ENCODE measurements around the gene ZBTB7C.

The ZBTB7C gene

DNA sequence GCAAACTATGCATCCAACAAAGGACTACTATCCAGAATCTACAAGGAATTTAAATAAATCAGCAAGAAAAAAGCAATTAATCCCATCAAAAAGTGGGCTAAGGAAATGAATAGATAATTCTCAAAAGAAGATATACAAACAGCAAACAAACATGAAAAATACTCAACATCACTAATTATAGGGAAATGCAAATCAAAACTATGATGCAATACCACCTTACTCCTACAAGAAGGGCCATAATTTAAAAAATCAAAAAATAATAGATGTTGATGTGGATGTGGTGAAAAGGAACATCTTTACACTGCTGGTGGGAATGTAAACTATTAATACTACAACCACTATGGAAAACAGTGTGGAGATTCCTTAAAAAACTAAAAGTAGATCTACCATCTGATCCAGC, 164.7 kb downstream of the ZBTB7C start:
- DNase-seq: no peak

DNA sequence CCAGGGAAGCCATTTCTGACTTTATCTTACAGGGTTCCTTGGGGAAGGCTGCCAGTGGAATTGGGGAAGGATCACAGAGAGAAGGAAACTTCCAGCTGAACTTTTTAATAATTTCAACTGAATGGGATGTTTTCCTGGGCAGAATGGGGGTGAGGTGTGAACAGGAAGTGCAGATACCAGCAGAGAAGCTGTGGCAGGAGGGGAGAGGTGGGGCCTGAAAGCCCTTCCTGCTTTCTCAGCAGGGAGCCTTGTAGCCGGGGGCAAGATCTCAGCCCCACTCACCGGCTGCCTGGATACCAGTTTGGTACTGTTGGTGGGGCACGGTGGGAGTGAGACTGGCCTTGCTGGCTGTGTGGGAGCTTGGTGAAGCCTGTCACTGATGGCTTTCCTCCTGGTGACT, 170.5 kb downstream of the ZBTB7C start:
- no peak for DNase-seq

DNA sequence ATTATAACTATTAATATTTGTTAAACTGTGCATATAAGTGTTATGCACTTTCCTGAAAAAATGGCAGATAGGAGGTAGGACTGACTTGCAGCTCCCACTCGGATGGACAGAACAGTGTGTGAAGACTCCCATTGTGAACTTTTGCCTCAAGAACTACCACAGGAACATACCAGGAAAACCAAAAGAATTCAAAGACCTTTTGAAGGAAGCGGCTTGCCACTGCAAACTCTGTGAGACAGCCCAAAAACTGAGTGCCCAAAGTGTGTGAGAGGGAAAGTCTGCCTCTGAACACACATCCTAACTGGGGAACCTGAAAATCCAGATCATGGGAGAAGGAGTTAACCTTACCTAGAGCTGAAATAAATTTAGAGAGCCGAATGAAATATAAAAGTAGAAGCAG, 171.0 kb downstream of the ZBTB7C start:
- DNase-seq: no peak

DNA sequence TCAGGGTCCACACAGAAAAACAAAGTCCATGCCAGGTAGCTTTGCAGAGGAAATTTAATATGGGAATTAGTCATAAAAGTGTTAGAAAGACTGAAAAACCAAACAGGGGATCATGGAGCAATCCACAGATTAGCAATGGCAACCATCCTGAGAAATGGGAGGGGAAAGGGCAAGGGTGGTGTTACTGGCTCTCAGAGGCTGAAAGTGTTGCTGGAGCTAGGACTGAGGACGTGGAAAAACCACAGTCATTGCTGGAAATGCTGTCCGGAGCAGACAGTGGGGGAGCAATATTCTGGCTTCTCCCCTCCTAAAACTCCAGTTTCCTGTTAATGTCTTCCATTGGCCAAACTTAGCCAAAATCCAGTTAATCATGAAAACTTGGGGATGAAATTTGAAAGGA, 172.4 kb downstream of the ZBTB7C start:
- no peak for DNase-seq

DNA sequence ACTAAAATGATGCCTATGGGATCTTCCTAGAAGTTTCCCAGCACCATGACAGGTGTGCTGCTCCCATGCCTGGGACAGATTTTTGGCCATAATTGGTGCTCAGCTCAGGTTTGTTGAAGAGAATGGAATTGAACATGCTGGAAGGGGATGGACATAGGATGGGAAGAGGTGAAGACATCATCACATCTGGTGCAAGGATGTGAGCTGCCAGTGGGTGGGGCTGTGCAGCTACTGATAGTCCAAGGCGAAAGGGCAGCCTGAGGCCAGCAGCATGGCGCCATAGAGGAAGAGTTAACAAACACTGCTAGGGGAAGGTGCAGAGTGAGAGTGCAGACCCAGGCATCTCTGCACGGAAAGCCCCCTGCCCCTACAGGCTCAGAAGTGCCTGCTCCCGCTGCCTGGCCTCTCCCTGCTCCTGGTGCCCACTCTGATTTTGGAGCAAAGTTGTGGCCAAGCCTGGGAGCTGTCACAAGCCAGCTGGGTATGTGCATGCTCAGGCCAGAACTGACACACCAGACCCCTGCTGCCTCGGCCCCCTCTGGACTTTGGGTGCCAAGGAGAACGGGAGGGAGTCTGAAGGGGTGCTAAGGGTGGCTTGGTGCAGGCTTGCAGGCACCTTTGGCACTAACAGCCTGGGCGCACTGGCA, 178.6 kb downstream of the ZBTB7C start:
- peak; percentile 73 for DNase-seq

DNA sequence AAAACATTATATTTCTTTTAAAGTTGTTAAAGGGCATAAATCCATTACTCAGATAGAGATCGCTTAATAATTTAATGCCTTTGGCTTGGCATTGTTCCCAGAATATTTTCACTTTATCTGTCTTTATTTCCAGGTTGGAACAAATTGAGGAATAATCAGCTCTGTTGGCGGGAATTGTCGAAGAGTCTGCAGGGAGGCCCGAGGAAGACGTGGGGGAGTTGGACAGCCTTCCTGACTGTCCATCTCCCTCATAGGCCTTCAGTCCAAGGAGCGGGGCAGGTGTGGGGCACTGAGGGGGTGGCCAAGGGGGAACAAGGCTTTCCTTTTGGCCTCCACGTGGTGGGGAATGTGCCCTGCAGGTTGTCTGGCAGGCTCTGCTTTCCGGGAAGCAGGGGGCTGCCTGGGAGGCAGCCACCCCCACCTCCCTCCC, 179.6 kb downstream of the ZBTB7C start:
- no peak for DNase-seq

- DNase-seq: no peak
Observed at GRCh38 chr18:48228841-48229240, 180.3 kb downstream of the ZBTB7C start.

- DNase-seq: no peak
Observed at GRCh38 chr18:48228301-48228715, 180.9 kb downstream of the ZBTB7C start.

DNA sequence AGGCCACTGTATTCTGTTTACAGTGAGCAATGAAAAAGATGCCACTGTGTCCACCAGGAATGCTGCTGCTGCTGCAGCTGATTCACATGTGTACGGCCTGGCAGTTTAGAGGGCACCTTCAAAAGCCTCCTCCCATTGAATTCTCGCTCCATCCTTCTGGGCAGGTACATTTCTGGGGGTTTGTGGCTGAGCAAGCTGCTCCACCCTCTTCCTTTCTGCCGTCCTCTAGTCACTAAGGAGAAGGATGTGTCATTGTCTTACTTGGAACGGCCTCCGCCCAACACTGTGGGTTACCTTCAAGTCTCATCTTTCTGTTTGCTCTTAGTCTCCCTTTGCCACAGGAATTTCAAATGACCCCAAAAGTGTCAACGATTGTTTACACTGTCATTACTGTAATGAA, 182.0 kb downstream of the ZBTB7C start:
- DNase-seq: no peak

DNA sequence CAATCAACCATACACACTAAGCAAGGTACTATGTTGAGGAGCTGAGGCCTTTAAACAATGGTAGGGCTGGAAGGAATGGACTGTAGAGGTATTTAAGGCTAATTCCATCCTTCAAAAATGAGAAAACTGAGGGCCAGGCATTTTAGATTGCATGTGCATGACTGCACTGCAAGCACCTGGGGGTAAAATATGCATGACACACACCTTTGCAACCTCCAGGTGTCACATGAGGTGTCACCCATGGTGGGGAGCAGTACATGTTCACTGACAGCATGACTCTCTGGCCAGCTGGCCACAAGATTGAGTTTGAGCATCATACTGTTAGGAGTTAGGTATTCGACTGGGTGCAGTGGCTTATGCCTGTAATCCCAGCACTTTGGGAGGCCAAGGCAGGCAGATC, 182.8 kb downstream of the ZBTB7C start:
- no peak for DNase-seq

DNA sequence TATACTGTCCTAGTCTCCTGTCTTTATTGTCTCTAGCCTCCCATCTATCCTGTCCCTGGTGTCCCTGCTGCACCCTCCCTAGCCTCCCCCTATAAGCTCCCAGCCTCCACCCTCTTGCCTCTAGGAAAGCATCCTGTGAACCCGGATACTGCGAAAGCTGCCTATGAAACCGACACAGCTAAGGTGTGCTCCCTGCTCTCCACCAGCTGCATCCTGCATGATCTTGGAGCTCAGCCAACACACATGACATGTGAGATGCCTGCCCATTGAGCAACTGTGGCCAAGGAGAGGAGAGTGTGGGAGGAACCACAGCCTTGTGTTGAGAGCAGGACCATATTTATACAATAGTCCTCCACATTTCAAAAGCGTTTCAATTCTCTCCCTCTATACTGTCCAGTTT, 187.1 kb downstream of the ZBTB7C start:
- peak; percentile 98 for DNase-seq

DNA sequence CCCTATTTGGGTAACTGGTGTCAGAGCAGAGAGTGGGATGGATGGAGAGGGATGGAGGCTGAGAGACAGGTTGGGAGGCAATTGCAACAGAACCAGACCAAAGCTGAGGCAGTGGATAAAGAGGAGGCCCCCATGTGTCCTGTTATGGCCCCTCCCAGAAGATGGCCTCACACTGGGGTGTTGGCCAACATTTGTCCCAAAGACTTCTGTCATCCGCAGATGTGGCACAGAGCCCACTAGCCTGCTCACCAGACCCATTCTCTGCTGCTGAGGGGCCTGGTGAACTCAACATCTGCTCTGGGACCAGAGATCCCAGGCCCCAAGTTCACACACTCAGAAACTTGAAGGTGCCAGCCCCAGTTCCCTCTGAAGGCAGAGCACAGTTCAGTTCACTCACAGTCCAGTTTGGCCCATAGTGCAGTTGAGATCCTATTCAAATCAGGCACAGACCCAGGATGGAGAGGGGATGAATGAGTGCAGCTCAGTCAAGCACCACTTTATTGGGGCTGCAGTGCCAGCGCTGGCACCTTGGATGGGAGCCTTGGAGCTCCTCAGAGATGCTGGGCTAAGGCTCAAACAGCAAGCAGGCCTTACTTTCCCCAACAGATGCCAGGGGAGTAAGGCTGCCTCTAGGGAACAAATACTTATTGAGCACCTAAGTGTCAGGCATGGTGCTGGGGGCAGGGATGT, 189.2 kb downstream of the ZBTB7C start:
- DNase-seq: no peak

GRCh38 chr18:48219037-48219809, 190.0 kb downstream of the ZBTB7C start:
- no peak for DNase-seq

GRCh38 chr18:48218285-48219022, 190.7 kb downstream of the ZBTB7C start:
- no peak for DNase-seq

GRCh38 chr18:48217258-48218250, 191.6 kb downstream of the ZBTB7C start:
- no peak for DNase-seq

GRCh38 chr18:48216639-48217257, 192.4 kb downstream of the ZBTB7C start:
- peak; percentile 97 for DNase-seq

DNA sequence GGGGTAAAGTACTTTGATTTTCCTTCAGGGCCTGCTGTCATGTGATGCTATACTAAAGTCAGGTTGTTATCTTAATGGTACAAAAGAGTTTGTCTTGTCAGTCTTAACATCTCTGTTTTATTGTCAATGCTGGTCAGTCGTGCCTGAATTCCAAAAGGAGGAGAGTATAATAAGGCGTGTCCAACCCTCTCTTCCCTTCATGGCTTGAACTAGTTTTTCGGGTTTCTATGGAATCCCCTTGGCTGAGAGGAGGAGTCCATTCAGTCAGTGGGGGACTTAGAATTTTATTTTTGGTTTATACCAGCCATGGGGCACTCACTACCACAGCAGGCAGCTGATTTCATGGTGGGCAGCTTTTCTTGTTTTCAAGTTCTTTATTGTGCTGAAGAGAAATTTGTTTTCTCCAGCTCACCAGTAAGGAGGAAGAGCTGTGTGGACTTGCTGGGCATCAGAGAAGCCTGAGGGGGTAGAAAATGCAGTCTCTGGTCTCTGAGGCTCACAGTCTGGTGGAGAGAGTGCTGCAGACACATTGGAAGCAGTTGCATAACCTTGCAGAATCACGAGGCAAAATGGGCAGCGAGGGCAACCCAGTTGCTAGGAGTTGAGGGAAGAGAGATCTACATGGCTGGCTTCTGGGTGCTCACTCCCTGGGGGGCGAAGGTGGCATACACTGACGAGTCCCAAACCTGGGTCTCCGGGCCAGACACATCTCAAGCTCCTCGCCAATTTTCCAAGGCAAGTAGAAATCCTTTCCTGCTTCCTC, 193.1 kb downstream of the ZBTB7C start:
- DNase-seq: no peak

- DNase-seq: no peak
Observed at GRCh38 chr18:48213791-48214190, 195.4 kb downstream of the ZBTB7C start.

GRCh38 chr18:48208432-48209140, 200.6 kb downstream of the ZBTB7C start:
- peak; percentile 39 for DNase-seq

- no peak for DNase-seq
Observed at GRCh38 chr18:48207733-48208132, 201.4 kb downstream of the ZBTB7C start.

All from DMS153 (cell line).